IMR-90 (cell line): ENCODE measurements around the gene CPLX1. TPM values are rescaled to one million over a fixed set of nuclear protein-coding genes. Genes with fewer than 3 reads are reported as not detected.

ENCODE experiments used
- ATAC-seq: fragments of 200-7000 bp; cut with Tn5 transposase; 2 replicates; pipeline ENCODE4 v1.9.1; 2020; ENCODE audit warnings: low read depth, mild to moderate bottlenecking, moderate library complexity
- BruUV-seq: library from RNA; stranded (reverse); fragments of 400-500 nt; replicated peaks from 2 replicates; lab custom pipeline; 2021; lab: Mats Ljungman, UMichigan
- CTCF ChIA-PET: fragments of 300-600 bp; formaldehyde crosslinking; extraction: SDS; loops from one replicate; lab custom pipeline; 2021; ENCODE audit warnings: antibody characterized with exemption; lab: Yijun Ruan, JAX
- POLR2A ChIA-PET: fragments of 300-600 bp; sonication (Branson Sonifier 250); formaldehyde crosslinking; loops from one replicate; lab custom pipeline; 2022; ENCODE audit warnings: antibody characterized with exemption; ENCODE audit not compliant: unreplicated experiment; lab: Charles Lee
- DNase-seq: peaks from one replicate; pipeline ENCODE4 v3.0.0; 2013
- H2AFZ ChIP-seq: replicated peaks from 2 replicates; pipeline ENCODE3; 2013; ENCODE audit warnings: low read length, mild to moderate bottlenecking; ENCODE audit not compliant: poor library complexity
- H2AK5ac ChIP-seq: 2 replicates; pipeline ENCODE4 v1.6.1; 2013; ENCODE audit warnings: low read depth, low read length, inconsistent platforms
- H2AK9ac ChIP-seq: replicated peaks from 2 replicates; pipeline ENCODE3; 2013; ENCODE audit warnings: mild to moderate bottlenecking, low read depth, low read length, moderate library complexity; ENCODE audit not compliant: poor library complexity
- H2BK120ac ChIP-seq: 2 replicates; pipeline ENCODE4 v1.6.1; 2013; ENCODE audit warnings: low read depth, low read length, inconsistent platforms
- H2BK15ac ChIP-seq: 3 replicates; pipeline ENCODE4 v1.6.1; 2013; ENCODE audit warnings: low read depth, low read length, inconsistent platforms
- H2BK20ac ChIP-seq: 2 replicates; pipeline ENCODE4 v1.6.1; 2013; ENCODE audit warnings: low read depth, mild to moderate bottlenecking, inconsistent platforms, low read length, moderate library complexity
- H2BK5ac ChIP-seq: 2 replicates; pipeline ENCODE4 v1.6.1; 2013; ENCODE audit warnings: mild to moderate bottlenecking, low read depth, low read length, inconsistent platforms; ENCODE audit not compliant: poor library complexity, severe bottlenecking
- H3K14ac ChIP-seq: replicated peaks from 2 replicates; pipeline ENCODE4 v1.6.1; 2013; ENCODE audit warnings: low read depth, low read length, inconsistent platforms
- H3K18ac ChIP-seq: 2 replicates; pipeline ENCODE4 v1.6.1; 2013; ENCODE audit warnings: low read depth, low read length, control low read depth
- H3K23ac ChIP-seq: 2 replicates; pipeline ENCODE4 v1.6.1; 2013; ENCODE audit warnings: low read depth, low read length, inconsistent platforms
- H3K27ac ChIP-seq: 2 replicates; pipeline ENCODE4 v1.5.1; 2013; ENCODE audit warnings: mild to moderate bottlenecking, control low read depth, low read length; ENCODE audit not compliant: insufficient read depth
- H3K27me3 ChIP-seq: 2 replicates; pipeline ENCODE4 v1.6.1; 2013; ENCODE audit warnings: low read length; ENCODE audit not compliant: control insufficient read depth, insufficient read depth
- H3K36me3 ChIP-seq: 2 replicates; pipeline ENCODE4 v1.6.1; 2013; ENCODE audit warnings: low read length, mixed read lengths; ENCODE audit not compliant: control insufficient read depth, insufficient read depth
- H3K4ac ChIP-seq: 2 replicates; pipeline ENCODE4 v1.6.1; 2013; ENCODE audit warnings: low read depth, low read length, inconsistent platforms
- H3K4me1 ChIP-seq: 2 replicates; pipeline ENCODE4 v1.6.1; 2013; ENCODE audit warnings: low read length, mixed read lengths; ENCODE audit not compliant: control insufficient read depth, insufficient read depth
- H3K4me2 ChIP-seq: 2 replicates; pipeline ENCODE4 v1.6.1; 2013; ENCODE audit warnings: low read depth, mild to moderate bottlenecking, control low read depth, low read length, moderate library complexity
- H3K4me3 ChIP-seq: 2 replicates; pipeline ENCODE4 v1.5.1; 2013; ENCODE audit warnings: low read depth, mild to moderate bottlenecking, control low read depth, low read length, moderate library complexity; ENCODE audit not compliant: insufficient read depth
- H3K56ac ChIP-seq: 2 replicates; pipeline ENCODE4 v1.6.1; 2013; ENCODE audit warnings: low read length, inconsistent platforms; ENCODE audit not compliant: insufficient read depth; ENCODE audit errors: extremely low read depth
- H3K79me1 ChIP-seq, 2 experiments: 2 replicates each; pipeline ENCODE4 v1.6.1; 2013; ENCODE audit warnings: low read length in 2 of 2, inconsistent platforms in 1 of 2, low read depth in 1 of 2
- H3K9ac ChIP-seq: 2 replicates; pipeline ENCODE4 v1.6.1; 2013; ENCODE audit warnings: low read depth, low read length, control low read depth
- H3K9me1 ChIP-seq: 2 replicates; pipeline ENCODE4 v1.6.1; 2013; ENCODE audit warnings: low read length, inconsistent platforms; ENCODE audit not compliant: insufficient read depth
- H3K9me3 ChIP-seq: 2 replicates; pipeline ENCODE4 v1.6.1; 2013; ENCODE audit warnings: low read length; ENCODE audit not compliant: control insufficient read depth, insufficient read depth
- H4K20me1 ChIP-seq: 2 replicates; pipeline ENCODE4 v1.6.1; 2013; ENCODE audit warnings: low read length, inconsistent platforms; ENCODE audit not compliant: insufficient read depth
- H4K5ac ChIP-seq: 2 replicates; pipeline ENCODE4 v1.6.1; 2013; ENCODE audit warnings: mild to moderate bottlenecking, low read depth, low read length, control low read depth
- H4K8ac ChIP-seq, 2 experiments: 2 replicates each; pipeline ENCODE4 v1.6.1; 2013; ENCODE audit warnings: low read depth in 2 of 2, low read length in 2 of 2, control low read depth in 1 of 2, inconsistent platforms in 1 of 2
- H4K91ac ChIP-seq: 2 replicates; pipeline ENCODE4 v1.6.1; 2013; ENCODE audit warnings: low read depth, low read length, inconsistent platforms; ENCODE audit not compliant: insufficient read depth
- CEBPB ChIP-seq: IDR thresholded peaks from 2 replicates; pipeline ENCODE4 v1.6.1; 2012; ENCODE audit warnings: low read depth, low read length, improper control_type of control experiment
- NFE2L2 ChIP-seq: fragments of 150-350 bp; IDR thresholded peaks from 2 replicates; pipeline ENCODE4 v1.6.1; 2016; ENCODE audit warnings: low read depth, mild to moderate bottlenecking, low read length
- WGBS, 2 experiments: methylation state at CpG; one replicate each; pipeline versions ENCODE4 v1.1.5 to v1.1.7; 2013; ENCODE audit warnings: missing lambda C conversion rate in 2 of 2; ENCODE audit not compliant: insufficient read length in 1 of 2; ENCODE audit errors: extremely low coverage in 2 of 2; 5-methylcytosine and 5-hydroxymethylcytosine counted together
- dilution Hi-C: fragments of 300-500 bp; cut with HindIII; formaldehyde crosslinking; loops from one replicate; pipeline ENCODE4 v1.14.3; 2018; ENCODE audit warnings: low sequenced_read_pairs; ENCODE audit not compliant: unreplicated experiment
- in situ Hi-C: fragments of 300-500 bp; cut with MboI; formaldehyde crosslinking; loops from 3 replicates; pipeline ENCODE4 v1.14.3; 2019; ENCODE audit warnings: low sequenced_read_pairs, inconsistent platforms, mixed read lengths
- intact Hi-C: fragments of 100-400 bp; cut with micrococcal nuclease; formaldehyde crosslinking; loops from 2 replicates; pipeline ENCODE4 v1.10.0; 2022
- polyA plus RNA-seq, 3 experiments: library from polyadenylated mRNA; depleted of rRNA; stranded (reverse); fragments of >200 nt; gene quantifications; 2 replicates each; pipeline ENCODE4 v1.2.3, GENCODE V29; 2012; ENCODE audit warnings: low replicate concordance in 1 of 3
- total RNA-seq: library from RNA; depleted of rRNA; stranded (reverse); fragments of >200 nt; gene quantifications from 2 replicates; pipeline ENCODE4 v1.2.3, GENCODE V29; 2012
- TF ChIP-seq, protein P1 (sequence below): fragments of 150-350 bp; IDR thresholded peaks from 2 replicates; pipeline ENCODE4 v1.6.1; 2016; ENCODE audit warnings: low read depth, mild to moderate bottlenecking, low read length, moderate library complexity, borderline replicate concordance

The CPLX1 gene
- total and polyA plus RNA-seq, 2 of the 4 experiments (the other 2 are of a cell fraction): 0.05 TPM; not detected in 1

DNA sequence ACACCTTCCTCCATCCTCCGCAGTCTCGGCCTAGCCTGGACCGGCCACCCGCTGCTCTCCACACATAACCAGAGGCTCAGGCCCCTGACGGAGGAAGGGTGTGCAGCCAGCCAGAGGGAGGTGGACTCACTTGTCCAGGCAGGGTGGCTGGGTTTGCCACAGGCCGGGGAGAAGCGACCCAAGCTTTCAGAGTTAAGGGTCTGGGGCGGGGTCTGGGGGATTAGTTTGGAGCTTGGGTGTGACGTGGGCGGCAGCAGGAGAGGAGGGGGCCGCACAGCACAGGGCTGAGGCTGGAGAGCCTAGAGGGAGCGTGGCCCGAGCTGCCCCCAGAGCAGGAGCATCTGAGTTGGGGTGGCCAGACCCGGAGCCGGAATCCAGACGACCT lies 22.4 kb upstream of the CPLX1 start:
- no peak overlapping the region for H3K27ac ChIP-seq
- H3K27me3 ChIP-seq: no peaks in the 10 kb centered on the region
- no peak for TF ChIP-seq CEBPB
- no peak for TF ChIP-seq NFE2L2
- TF ChIP-seq, protein P1, sequence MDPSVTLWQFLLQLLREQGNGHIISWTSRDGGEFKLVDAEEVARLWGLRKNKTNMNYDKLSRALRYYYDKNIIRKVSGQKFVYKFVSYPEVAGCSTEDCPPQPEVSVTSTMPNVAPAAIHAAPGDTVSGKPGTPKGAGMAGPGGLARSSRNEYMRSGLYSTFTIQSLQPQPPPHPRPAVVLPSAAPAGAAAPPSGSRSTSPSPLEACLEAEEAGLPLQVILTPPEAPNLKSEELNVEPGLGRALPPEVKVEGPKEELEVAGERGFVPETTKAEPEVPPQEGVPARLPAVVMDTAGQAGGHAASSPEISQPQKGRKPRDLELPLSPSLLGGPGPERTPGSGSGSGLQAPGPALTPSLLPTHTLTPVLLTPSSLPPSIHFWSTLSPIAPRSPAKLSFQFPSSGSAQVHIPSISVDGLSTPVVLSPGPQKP: no peak
- DNase-seq: no peak
- ATAC-seq: no peak
- no peak overlapping the region for H2AFZ ChIP-seq
- no peak overlapping the region for H4K8ac ChIP-seq
- H4K20me1 ChIP-seq: no peaks in the 10 kb centered on the region; the same call in 1 of the 2 replicates
- H2AK5ac ChIP-seq: no peak overlapping the region
- H2BK5ac ChIP-seq: no peak overlapping the region
- H3K9me3 ChIP-seq: no peaks in the 10 kb centered on the region
- H2BK15ac ChIP-seq: no peak overlapping the region
- H2BK120ac ChIP-seq: no peak overlapping the region
- H3K79me1 ChIP-seq: no peaks in the 10 kb centered on the region
- WGBS, 2 experiments: no CpG with 5 or more reads among the region's 16 CpGs
- no peak overlapping the region for H3K4me2 ChIP-seq
- intact Hi-C loops (no loop called here), dilution Hi-C loops (no loop called here), in situ Hi-C loops (no loop called here)
- CTCF ChIA-PET: no interaction called here
- H3K9ac ChIP-seq: no peak overlapping the region
- H3K36me3 ChIP-seq: peaks cover 37% of the 10 kb centered on the region
- H3K4me1 ChIP-seq: peaks cover 8% of the 10 kb centered on the region; the same call in 1 of the 2 replicates
- H2AK9ac ChIP-seq: no peak overlapping the region
- no peak overlapping the region for H4K91ac ChIP-seq
- H3K23ac ChIP-seq: no peak overlapping the region
- no peak overlapping the region for H3K18ac ChIP-seq
- no peak overlapping the region for H3K4me3 ChIP-seq
- BruUV-seq: no TSS peak
- POLR2A ChIA-PET: no interaction called here
- H4K5ac ChIP-seq: no peak overlapping the region
- H3K4ac ChIP-seq: no peak overlapping the region
- no peak overlapping the region for H3K56ac ChIP-seq
- H2BK20ac ChIP-seq: no peak overlapping the region
- no peak overlapping the region for H3K14ac ChIP-seq
- H3K9me1 ChIP-seq: no peaks in the 10 kb centered on the region
